Activated CD8-positive, alpha-beta memory T cell treated with anti-CD3 and anti-CD28 coated beads for 36 hours (primary cell): ENCODE measurements around the gene PAK4. TPM values are rescaled to one million over a fixed set of nuclear protein-coding genes. Genes with fewer than 3 reads are reported as not detected.

Experiments used
- CTCF ChIA-PET: fragments of 350-600 bp; sonication (Branson Sonifier 250); formaldehyde crosslinking; loops from one replicate; lab custom pipeline; 2021; ENCODE audit warnings: antibody characterized with exemption; lab: Charles Lee
- POLR2A ChIA-PET: fragments of 350-600 bp; sonication (Branson Sonifier 250); formaldehyde crosslinking; loops from one replicate; lab custom pipeline; 2021; ENCODE audit warnings: antibody characterized with exemption; lab: Charles Lee
- total RNA-seq, 2 experiments: library from RNA; stranded (reverse); gene quantifications; one replicate each; pipeline ENCODE4 v1.2.3, GENCODE V29; 2021

The PAK4 gene
- total RNA-seq, 2 experiments from 2014 or later: 19.2 TPM

GRCh38 chr19:39125199-39125553, 410 bp upstream of the PAK4 start:
- CTCF ChIA-PET: no interaction called here
- POLR2A ChIA-PET: no interaction called here

- POLR2A ChIA-PET: no interaction called here
- CTCF ChIA-PET: interaction anchor here (0.6 to 1.5 kb wide), 2 partner anchors 50 to 165 kb away, joined by 3 read pairs; no protein-coding TSS in a partner anchor
These were observed 964 bp downstream of the PAK4 start for GRCh38 chr19:39126312-39127187.

- CTCF ChIA-PET: no interaction called here
- POLR2A ChIA-PET: no interaction called here
These were observed 2.4 kb downstream of the PAK4 start for GRCh38 chr19:39127812-39128515.

- POLR2A ChIA-PET: no interaction called here
- CTCF ChIA-PET: no interaction called here
These were observed 3.0 kb downstream of the PAK4 start for GRCh38 chr19:39128516-39129079.

GRCh38 chr19:39129116-39129515, 3.5 kb downstream of the PAK4 start:
- CTCF ChIA-PET: no interaction called here
- POLR2A ChIA-PET: no interaction called here

GRCh38 chr19:39130337-39131254, 5.0 kb downstream of the PAK4 start:
- ChIA-PET POLR2A (no interaction called here), CTCF (no interaction called here)

- ChIA-PET POLR2A (no interaction called here), CTCF (no interaction called here)
These were observed 5.7 kb downstream of the PAK4 start for GRCh38 chr19:39131255-39131755.

- POLR2A ChIA-PET: no interaction called here
- CTCF ChIA-PET: no interaction called here
These were observed 6.9 kb downstream of the PAK4 start for GRCh38 chr19:39132344-39132969.

GRCh38 chr19:39133431-39134270, 8.1 kb downstream of the PAK4 start:
- POLR2A ChIA-PET: no interaction called here
- CTCF ChIA-PET: no interaction called here

GRCh38 chr19:39135701-39136100, 10.1 kb downstream of the PAK4 start:
- POLR2A ChIA-PET: no interaction called here
- CTCF ChIA-PET: no interaction called here

GRCh38 chr19:39136225-39136940, 10.8 kb downstream of the PAK4 start:
- ChIA-PET POLR2A (no interaction called here), CTCF (interaction anchor here (2.0 kb wide), 1 partner anchor 14 kb away, joined by 5 read pairs; no protein-coding TSS in a partner anchor)

- POLR2A ChIA-PET: no interaction called here
- CTCF ChIA-PET: interaction anchor here (0.7 to 2.0 kb wide), 2 partner anchors 15 to 37 kb away, joined by 3 to 5 read pairs; no protein-coding TSS in a partner anchor
These were observed 11.5 kb downstream of the PAK4 start for GRCh38 chr19:39137131-39137530.

- CTCF ChIA-PET: interaction anchor here (1.5 to 2.0 kb wide), 2 partner anchors 16 kb away, joined by 5 to 6 read pairs; no protein-coding TSS in a partner anchor
- POLR2A ChIA-PET: no interaction called here
These were observed 12.9 kb downstream of the PAK4 start for GRCh38 chr19:39138221-39139211.

GRCh38 chr19:39139305-39139874, 13.8 kb downstream of the PAK4 start:
- ChIA-PET POLR2A (no interaction called here), CTCF (interaction anchor here (1.5 kb wide), 1 partner anchor 17 kb away, joined by 6 read pairs; no protein-coding TSS in a partner anchor)

GRCh38 chr19:39139971-39140453, 14.4 kb downstream of the PAK4 start:
- POLR2A ChIA-PET: no interaction called here
- CTCF ChIA-PET: interaction anchor here (1.5 kb wide), 1 partner anchor 17 kb away, joined by 6 read pairs; no protein-coding TSS in a partner anchor
